OCI-LY3 (cell line): ENCODE data around the gene CSKMT.

ENCODE experiments used
- H2AFZ ChIP-seq: fragments of 200-600, 300-600 bp; shearing (Covaris generic); 2 replicates; pipeline ENCODE4 v1.6.0; 2014; ENCODE audit warnings: antibody characterized with exemption, low read depth, low read length
- H3K27ac ChIP-seq: fragments of 200-600, 300-600 bp; sonication (generic); 2 replicates; pipeline ENCODE4 v1.5.1; 2014; ENCODE audit warnings: mild to moderate bottlenecking, low read length, moderate library complexity, mixed read lengths
- H3K27me3 ChIP-seq: fragments of 200-600, 300-600 bp; sonication (generic); 2 replicates; pipeline ENCODE4 v1.6.1; 2014; ENCODE audit warnings: low read depth, low read length, mixed read lengths
- H3K36me3 ChIP-seq: fragments of 200-600, 300-600 bp; sonication (generic); replicated peaks from 2 replicates; pipeline ENCODE3; 2014; ENCODE audit warnings: low read depth, low read length, mixed read lengths
- H3K4me1 ChIP-seq: fragments of 300-600, 200-600 bp; sonication (generic); 2 replicates; pipeline ENCODE4 v1.6.1; 2014; ENCODE audit warnings: low read length, mixed read lengths
- H3K4me2 ChIP-seq: fragments of 200-600, 300-600 bp; sonication (generic); 2 replicates; pipeline ENCODE4 v1.6.1; 2014; ENCODE audit warnings: low read length, mixed read lengths
- H3K4me3 ChIP-seq: fragments of 300-600, 200-600 bp; sonication (generic); 2 replicates; pipeline ENCODE4 v1.5.1; 2014; ENCODE audit warnings: antibody characterized with exemption, mild to moderate bottlenecking, low read length, moderate library complexity
- H3K79me2 ChIP-seq: fragments of 300-600, 200-600 bp; shearing (Covaris generic); 2 replicates; pipeline ENCODE4 v1.6.1; 2014; ENCODE audit warnings: mild to moderate bottlenecking, low read length, mixed read lengths
- H3K9ac ChIP-seq: fragments of 300-600, 200-600 bp; shearing (Covaris generic); 2 replicates; pipeline ENCODE4 v1.6.0; 2014; ENCODE audit warnings: mild to moderate bottlenecking, low read length, moderate library complexity
- H3K9me3 ChIP-seq: fragments of 200-600, 300-600 bp; shearing (Covaris generic); 2 replicates; pipeline ENCODE4 v1.6.1; 2014; ENCODE audit warnings: low read length, mixed read lengths; ENCODE audit not compliant: insufficient read depth
- H4K20me1 ChIP-seq: fragments of 200-600, 300-600 bp; sonication (generic); 2 replicates; pipeline ENCODE4 v1.6.1; 2016; ENCODE audit warnings: low read length, mixed read lengths; ENCODE audit not compliant: insufficient read depth
- EZH2phosphoT487 ChIP-seq: fragments of 200-600 bp; shearing (Covaris generic); IDR thresholded peaks from 2 replicates; pipeline ENCODE4 v1.6.1; 2018; ENCODE audit warnings: antibody characterized with exemption, mixed run types, low read depth
- TF ChIP-seq, protein P1 (sequence below): fragments of 200-600, 300-600 bp; sonication (generic); IDR thresholded peaks from 2 replicates; pipeline ENCODE4 v1.5.1; 2014; ENCODE audit warnings: antibody characterized with exemption, low read length, low read depth

The CSKMT gene

DNA sequence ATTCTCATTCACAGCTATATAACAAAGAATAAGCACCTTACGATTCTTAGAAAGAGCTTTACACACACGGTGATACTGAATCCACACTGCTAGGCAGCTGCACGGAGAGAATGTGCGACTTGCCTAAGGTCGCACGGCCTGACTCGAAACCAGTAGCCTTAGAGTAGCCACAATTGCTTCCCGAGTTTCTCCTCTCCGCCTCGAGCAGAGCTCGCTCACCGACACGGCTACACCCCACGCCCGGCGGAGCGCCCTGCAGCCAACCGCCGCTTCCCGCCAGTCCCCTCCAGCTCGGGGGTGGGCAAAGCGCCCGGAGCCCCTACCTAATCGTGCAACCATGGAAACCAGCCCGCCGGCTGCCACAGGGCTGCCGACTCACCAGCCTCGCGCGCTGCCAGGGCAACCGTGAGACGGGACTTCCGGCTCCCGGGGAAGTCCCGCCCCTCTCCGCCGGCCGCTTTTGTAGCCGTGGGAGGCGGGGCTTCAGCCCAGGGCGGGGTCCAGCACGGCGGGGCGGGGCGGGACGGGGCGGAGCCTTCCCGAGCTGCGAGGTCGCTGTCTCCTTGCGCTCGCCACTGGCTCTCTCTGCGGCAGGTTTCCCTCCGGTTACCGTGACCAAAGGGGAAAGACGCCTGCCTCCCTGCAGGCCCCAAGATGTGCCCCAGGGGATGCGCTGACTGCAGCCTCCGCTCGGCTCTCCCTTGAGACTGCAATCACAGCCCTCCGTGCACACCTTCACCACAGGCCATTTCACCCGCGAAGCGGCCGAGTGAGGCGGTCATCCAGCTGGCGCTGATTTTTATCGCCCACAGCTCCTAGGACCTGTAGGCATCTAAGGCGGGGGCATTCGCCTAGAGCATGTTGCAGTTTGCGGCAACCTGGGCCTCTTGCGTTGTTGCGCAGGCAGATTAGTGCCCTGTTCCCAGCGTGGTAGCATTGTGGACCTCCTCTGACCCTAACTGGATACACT lies 41.1 kb downstream of the CSKMT start:
- Histone ChIP-seq H3K9ac (peak overlapping the region; percentile 76), H3K4me2 (peak overlapping the region; percentile 99), H3K27me3 (no peaks in the 10 kb centered on the region), H3K27ac (peak overlapping the region; percentile 40), H4K20me1 (no peaks in the 10 kb centered on the region), H2AFZ (0 out of 2 replicates have a peak overlapping the region, but pooled peaks have one; percentile 17), H3K79me2 (peaks cover 10% of the 10 kb centered on the region), H3K4me1 (peaks cover 38% of the 10 kb centered on the region), H3K4me3 (peak overlapping the region; percentile 84), H3K36me3 (peaks cover 52% of the 10 kb centered on the region), H3K9me3 (no peaks in the 10 kb centered on the region)
- no peak for TF ChIP-seq EZH2phosphoT487
- TF ChIP-seq, protein P1, sequence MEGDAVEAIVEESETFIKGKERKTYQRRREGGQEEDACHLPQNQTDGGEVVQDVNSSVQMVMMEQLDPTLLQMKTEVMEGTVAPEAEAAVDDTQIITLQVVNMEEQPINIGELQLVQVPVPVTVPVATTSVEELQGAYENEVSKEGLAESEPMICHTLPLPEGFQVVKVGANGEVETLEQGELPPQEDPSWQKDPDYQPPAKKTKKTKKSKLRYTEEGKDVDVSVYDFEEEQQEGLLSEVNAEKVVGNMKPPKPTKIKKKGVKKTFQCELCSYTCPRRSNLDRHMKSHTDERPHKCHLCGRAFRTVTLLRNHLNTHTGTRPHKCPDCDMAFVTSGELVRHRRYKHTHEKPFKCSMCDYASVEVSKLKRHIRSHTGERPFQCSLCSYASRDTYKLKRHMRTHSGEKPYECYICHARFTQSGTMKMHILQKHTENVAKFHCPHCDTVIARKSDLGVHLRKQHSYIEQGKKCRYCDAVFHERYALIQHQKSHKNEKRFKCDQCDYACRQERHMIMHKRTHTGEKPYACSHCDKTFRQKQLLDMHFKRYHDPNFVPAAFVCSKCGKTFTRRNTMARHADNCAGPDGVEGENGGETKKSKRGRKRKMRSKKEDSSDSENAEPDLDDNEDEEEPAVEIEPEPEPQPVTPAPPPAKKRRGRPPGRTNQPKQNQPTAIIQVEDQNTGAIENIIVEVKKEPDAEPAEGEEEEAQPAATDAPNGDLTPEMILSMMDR: no peak

DNA sequence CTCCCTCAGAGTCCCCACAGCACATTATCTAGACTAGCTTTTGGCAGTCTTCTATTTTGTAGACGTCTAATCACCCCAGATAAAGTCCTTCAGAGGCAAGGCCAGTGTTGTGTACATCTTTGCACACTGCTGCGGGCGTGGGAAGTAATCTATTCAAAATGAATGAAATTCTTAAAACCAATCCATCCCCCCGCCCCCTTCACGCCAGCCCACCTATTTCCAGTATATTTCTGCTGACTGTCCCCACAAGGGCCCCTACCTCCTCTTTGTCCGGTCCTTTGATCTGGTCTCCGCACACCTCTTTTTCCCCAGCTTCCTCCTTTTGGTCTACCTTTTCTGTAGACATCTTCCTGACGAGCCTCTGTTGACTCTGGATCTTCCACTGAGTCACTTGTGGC lies 41.7 kb downstream of the CSKMT start:
- H3K4me2 ChIP-seq: peak overlapping the region; percentile 67
- H3K79me2 ChIP-seq: peaks cover 10% of the 10 kb centered on the region
- peaks cover 37% of the 10 kb centered on the region for H3K4me1 ChIP-seq
- no peak overlapping the region for H2AFZ ChIP-seq
- no peaks in the 10 kb centered on the region for H3K9me3 ChIP-seq
- peaks cover 51% of the 10 kb centered on the region for H3K36me3 ChIP-seq
- H3K27me3 ChIP-seq: no peaks in the 10 kb centered on the region
- H3K27ac ChIP-seq: no peak overlapping the region
- no peak overlapping the region for H3K4me3 ChIP-seq
- no peak for TF ChIP-seq EZH2phosphoT487
- TF ChIP-seq, protein P1: no peak
- no peak overlapping the region for H3K9ac ChIP-seq
- H4K20me1 ChIP-seq: no peaks in the 10 kb centered on the region

DNA sequence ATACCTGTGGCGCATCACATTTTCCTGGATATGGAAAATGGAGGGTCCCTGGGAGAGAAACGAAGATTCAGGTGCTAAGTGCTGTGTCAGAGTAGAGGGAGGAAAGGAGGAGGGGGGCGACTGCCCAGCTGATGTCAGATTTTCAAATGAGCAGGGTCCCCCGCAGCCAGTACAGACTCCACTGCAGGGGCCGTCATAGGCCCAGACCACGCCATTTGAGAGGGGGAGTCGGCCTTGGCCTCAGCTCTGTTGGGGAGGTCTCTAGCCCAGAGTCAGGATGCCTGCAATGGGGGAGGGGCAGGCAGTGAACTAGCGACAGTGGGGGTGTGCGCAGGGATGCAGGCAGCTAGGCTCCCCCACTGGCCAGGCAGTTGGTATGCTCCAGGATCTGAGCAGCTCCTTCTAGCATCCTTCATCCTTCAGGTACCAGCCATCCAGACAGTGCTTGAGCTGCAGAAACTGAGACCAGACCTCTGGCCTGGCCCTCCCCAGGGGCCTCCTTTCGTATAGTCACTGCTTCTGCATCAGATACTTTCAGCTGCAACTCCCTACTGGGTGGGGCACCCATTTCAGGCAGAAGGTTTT lies 42.3 kb downstream of the CSKMT start, which contains the start of the genes BSCL2 and GNG3:
TSS of gene BSCL2 (minus strand) at position 148 of the 585 bp plus-strand sequence. CDS start 229 bp downstream, outside the sequence.
TSS of gene GNG3 (plus strand) at position 400 of the 585 bp plus-strand sequence. CDS start 620 bp downstream, outside the sequence.
- Histone ChIP-seq H3K4me2 (peak within 1 kb of the TSS; percentile 89), H4K20me1 (no peaks in the 10 kb centered on the region), H3K9ac (no peak within 1 kb of the TSS), H3K79me2 (peaks cover 10% of the 10 kb centered on the region), H3K27ac (no peak within 1 kb of the TSS; the same call in 1 of the 2 replicates), H3K27me3 (no peaks in the 10 kb centered on the region), H2AFZ (no peak within 1 kb of the TSS), H3K9me3 (no peaks in the 10 kb centered on the region), H3K4me3 (peak within 1 kb of the TSS; percentile 84), H3K36me3 (peaks cover 50% of the 10 kb centered on the region), H3K4me1 (peaks cover 32% of the 10 kb centered on the region)
- no peak for TF ChIP-seq EZH2phosphoT487
- TF ChIP-seq, protein P1: no peak

DNA sequence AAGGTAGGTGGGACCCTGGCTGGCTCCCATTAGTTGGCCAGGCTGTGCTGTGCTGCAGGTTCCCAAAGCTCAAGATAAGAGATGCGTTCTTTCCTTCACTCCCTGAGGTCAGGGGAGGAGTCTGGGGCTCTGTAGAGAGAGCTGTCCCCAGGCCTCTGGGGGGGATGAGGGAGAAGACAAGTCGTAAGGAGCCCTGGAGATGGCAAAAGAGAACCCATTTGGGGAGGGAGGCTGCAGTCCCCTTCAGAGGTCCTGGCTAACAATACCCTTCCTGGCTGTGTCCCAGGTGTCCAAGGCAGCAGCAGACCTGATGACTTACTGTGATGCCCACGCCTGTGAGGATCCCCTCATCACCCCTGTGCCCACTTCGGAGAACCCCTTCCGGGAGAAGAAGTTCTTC lies 43.3 kb downstream of the CSKMT start:
- H3K36me3 ChIP-seq: peaks cover 57% of the 10 kb centered on the region
- H3K4me3 ChIP-seq: peak overlapping the region; percentile 81
- TF ChIP-seq EZH2phosphoT487: no peak
- TF ChIP-seq, protein P1: no peak
- H3K9me3 ChIP-seq: no peaks in the 10 kb centered on the region
- H4K20me1 ChIP-seq: no peaks in the 10 kb centered on the region
- H3K4me2 ChIP-seq: peak overlapping the region; percentile 89
- peak overlapping the region; percentile 80; the same call in 1 of the 2 replicates for H3K9ac ChIP-seq
- no peak overlapping the region for H2AFZ ChIP-seq
- H3K27ac ChIP-seq: peak overlapping the region; percentile 84
- H3K4me1 ChIP-seq: peaks cover 28% of the 10 kb centered on the region
- no peaks in the 10 kb centered on the region for H3K27me3 ChIP-seq
- peaks cover 12% of the 10 kb centered on the region for H3K79me2 ChIP-seq
